ENCODE data around the gene KCNIP4. TPM values are rescaled to one million over a fixed set of nuclear protein-coding genes. Genes with fewer than 3 reads are reported as not detected.

Gene KCNIP4
- total and polyA plus RNA-seq, 2 of the 4 experiments (the other 2 are of a cell fraction), result not detected

GRCh38 chr4:21077967-21078366 lies 870.6 kb downstream of the KCNIP4 start:
- Histone ChIP-seq H4K5ac (ENCODE audit: low read depth, low read length) (no peak overlapping the region), H2AK5ac (ENCODE audit: low read depth, low read length) (no peak overlapping the region), H3K4me3 (ENCODE audit: insufficient read depth, low read depth, low read length) (no peak overlapping the region), H2BK15ac (ENCODE audit: low read depth, low read length) (no peak overlapping the region), H3K27me3 (ENCODE audit: control insufficient read depth, insufficient read depth, low read length) (no peaks in the 10 kb centered on the region), H3K4ac (ENCODE audit: low read depth, low read length) (no peak overlapping the region), H2AFZ (replicated peaks; ENCODE audit: low read length, poor library complexity) (no peak overlapping the region), H3K27ac (ENCODE audit: insufficient read depth, low read length) (no peak overlapping the region), H3K56ac (ENCODE audit: extremely low read depth, insufficient read depth, low read length) (no peak overlapping the region), H3K14ac (replicated peaks; ENCODE audit: low read depth, low read length) (no peak overlapping the region), H4K20me1 (ENCODE audit: insufficient read depth, low read length) (no peaks in the 10 kb centered on the region), H3K9me1 (ENCODE audit: insufficient read depth, low read length) (no peaks in the 10 kb centered on the region), H3K79me1 (ENCODE audit: low read depth in 1 of 2, low read length in 2 of 2) (no peaks in the 10 kb centered on the region), H4K8ac (ENCODE audit: low read depth in 2 of 2, low read length in 2 of 2) (no peak overlapping the region), H3K9ac (ENCODE audit: low read depth, low read length) (no peak overlapping the region), H3K4me2 (ENCODE audit: low read depth, low read length) (no peak overlapping the region), H3K23ac (ENCODE audit: low read depth, low read length) (no peak overlapping the region), H2BK120ac (ENCODE audit: low read depth, low read length) (no peak overlapping the region), H2BK20ac (ENCODE audit: low read depth, low read length) (no peak overlapping the region), H3K4me1 (ENCODE audit: control insufficient read depth, insufficient read depth, low read length) (no peaks in the 10 kb centered on the region), H4K91ac (ENCODE audit: insufficient read depth, low read depth, low read length) (no peak overlapping the region), H3K18ac (ENCODE audit: low read depth, low read length) (no peak overlapping the region), H2BK5ac (ENCODE audit: low read depth, low read length, poor library complexity, severe bottlenecking) (no peak overlapping the region), H3K36me3 (ENCODE audit: control insufficient read depth, insufficient read depth, low read length) (no peaks in the 10 kb centered on the region), H3K9me3 (ENCODE audit: control insufficient read depth, insufficient read depth, low read length) (peaks cover 7% of the 10 kb centered on the region; the same call in 1 of the 2 replicates), H2AK9ac (replicated peaks; ENCODE audit: low read depth, low read length, poor library complexity) (no peak overlapping the region)
- DNase-seq (no peak), ATAC-seq (ENCODE audit: low read depth) (no peak)
- in situ Hi-C loops (cut with MboI; ENCODE audit: low sequenced_read_pairs), result no loop called here
- intact Hi-C loops (cut with micrococcal nuclease), result no loop called here
- BruUV-seq (replicated peaks), result no TSS peak
- no peak for TF ChIP-seq FOS (IDR thresholded peaks at IDR 0.05; ENCODE audit: low read depth, low read length)
- TF ChIP-seq CHD1 (IDR thresholded peaks at IDR 0.05; ENCODE audit: low read depth, low read length), result no peak
- TF ChIP-seq MAZ (IDR thresholded peaks at IDR 0.05; ENCODE audit: borderline replicate concordance, low read depth, low read length), result no peak
- no peak for TF ChIP-seq CTCF (conservative IDR thresholded peaks at IDR 0.05; ENCODE audit: low read depth, low read length)
- no peak for TF ChIP-seq NFE2L2 (IDR thresholded peaks at IDR 0.05; ENCODE audit: low read depth, low read length)
- no peak for TF ChIP-seq USF2 (IDR thresholded peaks at IDR 0.05; ENCODE audit: low read depth, low read length)
- TF ChIP-seq RCOR1 (IDR thresholded peaks at IDR 0.05; ENCODE audit: insufficient replicate concordance, low read length), result no peak
- no peak for TF ChIP-seq RFX5 (IDR thresholded peaks at IDR 0.05; ENCODE audit: low read depth, low read length)
- no peak for TF ChIP-seq SMC3 (IDR thresholded peaks at IDR 0.05; ENCODE audit: low read depth, low read length)
- no peak for TF ChIP-seq MAFK (IDR thresholded peaks at IDR 0.05; ENCODE audit: low read depth, low read length)
- POLR2A ChIA-PET (ENCODE audit: unreplicated experiment), result no interaction called here
- CTCF ChIA-PET, result no interaction called here
- dilution Hi-C loops (cut with HindIII; ENCODE audit: low sequenced_read_pairs, unreplicated experiment), result no loop called here
- no CpG with 5 or more reads among the region's 2 CpGs for WGBS, 2 experiments (ENCODE audit: extremely low coverage in 2 of 2, insufficient read length in 1 of 2)
